H1 (cell line): ENCODE data around the gene INPP5K. TPM values are rescaled to one million over a fixed set of nuclear protein-coding genes. Genes with fewer than 3 reads are reported as not detected.

Source experiments
- CTCF ChIA-PET: fragments of 300-600 bp; sonication (Branson Sonifier 250); formaldehyde crosslinking; loops from one replicate; lab custom pipeline; 2021; ENCODE audit not compliant: partially characterized antibody; lab: Charles Lee
- POLR2A ChIA-PET: fragments of 300-600 bp; sonication (Branson Sonifier 250); formaldehyde crosslinking; loops from one replicate; lab custom pipeline; 2021; ENCODE audit warnings: inconsistent platforms; ENCODE audit not compliant: partially characterized antibody; lab: Charles Lee
- DNase-seq, 2 experiments: peaks; one replicate each; pipeline versions ENCODE4 v3.0.0 to v3.0.0-alpha.2; 2010 to 2022; ENCODE audit warnings: low spot score in 2 of 2, low read depth in 1 of 2, mixed read lengths in 1 of 2
- FAIRE-seq: peaks from 2 replicates; lab custom pipeline; 2011; peaks lifted over from hg19 to GRCh38; lab: Jason Lieb, UNC
- H2AFZ ChIP-seq: 2 replicates; pipeline ENCODE4 v1.8.1; 2012; ENCODE audit warnings: low read length, inconsistent platforms
- H2AK5ac ChIP-seq: 2 replicates; pipeline ENCODE4 v1.6.1; 2013; ENCODE audit warnings: low read depth, low read length
- H2BK120ac ChIP-seq: replicated peaks from 2 replicates; pipeline ENCODE3; 2013; ENCODE audit warnings: low read depth, low read length, inconsistent platforms
- H2BK12ac ChIP-seq: 2 replicates; pipeline ENCODE4 v1.6.1; 2013; ENCODE audit warnings: low read depth, low read length
- H2BK15ac ChIP-seq: 2 replicates; pipeline ENCODE4 v1.6.1; 2013; ENCODE audit warnings: low read length
- H2BK20ac ChIP-seq: 2 replicates; pipeline ENCODE4 v1.6.1; 2013; ENCODE audit warnings: low read length
- H2BK5ac ChIP-seq: 2 replicates; pipeline ENCODE4 v1.6.1; 2013; ENCODE audit warnings: low read depth, low read length
- H3K14ac ChIP-seq: 2 replicates; pipeline ENCODE4 v1.6.1; 2013; ENCODE audit warnings: inconsistent platforms; ENCODE audit not compliant: insufficient read length
- H3K18ac ChIP-seq: 2 replicates; pipeline ENCODE4 v1.6.1; 2013; ENCODE audit warnings: low read length; ENCODE audit errors: extremely low read depth
- H3K23ac ChIP-seq: 2 replicates; pipeline ENCODE4 v1.6.1; 2013; ENCODE audit warnings: inconsistent platforms; ENCODE audit not compliant: insufficient read length
- H3K23me2 ChIP-seq: 2 replicates; pipeline ENCODE4 v1.6.1; 2013; ENCODE audit warnings: low read depth, low read length
- H3K27ac ChIP-seq: 2 replicates; pipeline ENCODE4 v1.6.1; 2011; ENCODE audit warnings: low read depth, low read length, inconsistent platforms
- H3K27me3 ChIP-seq, 4 experiments: replicated peaks in 1 of 4; 1 replicate in 1 of 4; 2 replicates in 3 of 4; pipeline versions ENCODE4 v1.6.1 to v1.8.1; 2011 to 2013; ENCODE audit warnings: low read length in 3 of 4, mild to moderate bottlenecking in 3 of 4, inconsistent platforms in 2 of 4, mixed read lengths in 2 of 4, moderate library complexity in 1 of 4; ENCODE audit not compliant: control insufficient read depth in 3 of 4, insufficient read depth in 3 of 4; ENCODE audit errors: extremely low read depth in 1 of 4
- H3K36me3 ChIP-seq, 4 experiments: 2 replicates each; pipeline versions ENCODE4 v1.6.1 to v1.8.1; 2011 to 2013; ENCODE audit warnings: mild to moderate bottlenecking in 4 of 4, low read length in 3 of 4, moderate library complexity in 2 of 4, control low read depth in 1 of 4, inconsistent platforms in 1 of 4; ENCODE audit not compliant: insufficient read depth in 4 of 4, control insufficient read depth in 2 of 4
- H3K4ac ChIP-seq: replicated peaks from 2 replicates; pipeline ENCODE3; 2013; ENCODE audit warnings: low read length, low read depth, mixed read lengths, inconsistent platforms; ENCODE audit not compliant: insufficient read length
- H3K4me1 ChIP-seq, 4 experiments: replicated peaks in 1 of 4; 1 replicate in 1 of 4; 2 replicates in 3 of 4; pipeline versions ENCODE4 v1.6.1 to v1.8.1; 2011 to 2013; ENCODE audit warnings: low read length in 3 of 4, inconsistent platforms in 2 of 4, mixed read lengths in 1 of 4; ENCODE audit not compliant: insufficient read depth in 4 of 4, control insufficient read depth in 3 of 4
- H3K4me2 ChIP-seq, 2 experiments: 2 replicates each; pipeline versions ENCODE4 v1.6.1 to v1.8.1; 2011 to 2013; ENCODE audit warnings: low read depth in 2 of 2, low read length in 2 of 2, control low read depth in 1 of 2, inconsistent platforms in 1 of 2, mild to moderate bottlenecking in 1 of 2; ENCODE audit not compliant: insufficient read depth in 1 of 2
- H3K4me3 ChIP-seq, 4 experiments: fragments of 200-600, 300-600 bp in 1 of 4; sonication (generic), shearing (Covaris generic), sonication (Bioruptor Twin) in 1 of 4; 2 replicates each; pipeline versions ENCODE4 v1.5.1 to v1.8.1; 2011 to 2016; ENCODE audit warnings: low read length in 4 of 4, low read depth in 3 of 4, control low read depth in 2 of 4, inconsistent platforms in 2 of 4, mild to moderate bottlenecking in 2 of 4, mixed read lengths in 1 of 4, moderate library complexity in 1 of 4; ENCODE audit not compliant: insufficient read depth in 2 of 4; ENCODE audit errors: extremely low read depth in 1 of 4
- H3K56ac ChIP-seq: replicated peaks from 2 replicates; pipeline ENCODE3; 2013; ENCODE audit warnings: low read depth, mild to moderate bottlenecking, mixed read lengths, low read length, inconsistent platforms; ENCODE audit not compliant: insufficient read length
- H3K79me1 ChIP-seq: 2 replicates; pipeline ENCODE4 v1.6.1; 2013; ENCODE audit warnings: low read depth, low read length, control low read depth
- H3K79me2 ChIP-seq, 2 experiments: 2 replicates each; pipeline versions ENCODE4 v1.6.1 to v1.8.1; 2012 to 2013; ENCODE audit warnings: low read length in 2 of 2, mild to moderate bottlenecking in 2 of 2, inconsistent platforms in 1 of 2; ENCODE audit not compliant: insufficient read depth in 2 of 2, control insufficient read depth in 1 of 2
- H3K9ac ChIP-seq, 4 experiments: replicated peaks in 1 of 4; 1 replicate in 1 of 4; 2 replicates in 3 of 4; pipeline versions ENCODE4 v1.6.1 to v1.8.1; 2011 to 2013; ENCODE audit warnings: low read depth in 3 of 4, low read length in 3 of 4, control low read depth in 2 of 4, mild to moderate bottlenecking in 2 of 4, moderate library complexity in 2 of 4, inconsistent platforms in 1 of 4; ENCODE audit errors: extremely low read depth in 1 of 4
- H3K9me3 ChIP-seq, 2 experiments: 2 replicates each; pipeline versions ENCODE4 v1.6.1 to v1.8.1; 2012 to 2013; ENCODE audit warnings: mild to moderate bottlenecking in 2 of 2, moderate library complexity in 2 of 2, control low read depth in 1 of 2, inconsistent platforms in 1 of 2, low read depth in 1 of 2, low read length in 1 of 2, mixed read lengths in 1 of 2; ENCODE audit not compliant: insufficient read depth in 2 of 2
- H4K20me1 ChIP-seq, 2 experiments: replicated peaks in 1 of 2; 2 replicates each; pipeline versions ENCODE3 to v1.8.1; 2011 to 2013; ENCODE audit warnings: inconsistent platforms in 2 of 2, low read length in 2 of 2, mild to moderate bottlenecking in 1 of 2; ENCODE audit not compliant: insufficient read depth in 2 of 2, control insufficient read depth in 1 of 2
- H4K5ac ChIP-seq: 2 replicates; pipeline ENCODE4 v1.6.1; 2013; ENCODE audit warnings: low read length, low read depth, mixed read lengths, inconsistent platforms; ENCODE audit not compliant: insufficient read length
- H4K8ac ChIP-seq: 2 replicates; pipeline ENCODE4 v1.8.0; 2013; ENCODE audit warnings: mild to moderate bottlenecking, moderate library complexity, low read length, inconsistent platforms; ENCODE audit not compliant: insufficient read depth; ENCODE audit errors: extremely low read depth
- H4K91ac ChIP-seq: replicated peaks from 2 replicates; pipeline ENCODE3; 2013; ENCODE audit warnings: low read length, mixed read lengths, inconsistent platforms; ENCODE audit not compliant: insufficient read length
- BRCA1 ChIP-seq: IDR thresholded peaks from 2 replicates; pipeline ENCODE4 v1.6.1; 2012; ENCODE audit warnings: low read depth, low read length, improper control_type of control experiment
- CBX8 ChIP-seq: fragments of 300-800, 300-1000 bp; sonication (generic); IDR thresholded peaks from 2 replicates; pipeline ENCODE4 v1.7.1; 2016; ENCODE audit warnings: low read depth, low read length, borderline replicate concordance
- EGR1 ChIP-seq: IDR thresholded peaks from 2 replicates; pipeline ENCODE4 v1.6.1; 2011; ENCODE audit warnings: low read depth, low read length, borderline replicate concordance
- KDM1A ChIP-seq: fragments of 200-600, 300-600 bp; sonication (generic); IDR thresholded peaks from 2 replicates; pipeline ENCODE4 v1.7.1; 2016; ENCODE audit warnings: mild to moderate bottlenecking, low read length, borderline replicate concordance
- MAFK ChIP-seq: IDR thresholded peaks from 2 replicates; pipeline ENCODE4 v1.6.1; 2012; ENCODE audit warnings: low read depth, mild to moderate bottlenecking, improper control_type of control experiment, low read length
- NANOG ChIP-seq: IDR thresholded peaks from 2 replicates; pipeline ENCODE4 v1.6.1; 2011; ENCODE audit warnings: low read length, low read depth, mild to moderate bottlenecking, inconsistent platforms; ENCODE audit not compliant: insufficient read depth, poor library complexity, severe bottlenecking
- RAD21 ChIP-seq, 2 experiments: IDR thresholded peaks in 1 of 2; conservative IDR thresholded peaks in 1 of 2; 2 replicates each; pipeline ENCODE4 v1.6.1; 2011; ENCODE audit warnings: low read depth in 2 of 2, low read length in 2 of 2, improper control_type of control experiment in 1 of 2, inconsistent platforms in 1 of 2, mild to moderate bottlenecking in 1 of 2, moderate library complexity in 1 of 2
- SIRT6 ChIP-seq: IDR thresholded peaks from one replicate; pipeline ENCODE4 v1.7.1; 2012; ENCODE audit warnings: low read length, inconsistent platforms
- SIX5 ChIP-seq: IDR thresholded peaks from 2 replicates; pipeline ENCODE4 v1.6.1; 2011; ENCODE audit warnings: mild to moderate bottlenecking, low read depth, low read length
- SUZ12 ChIP-seq: fragments of 200-600 bp; sonication (generic); IDR thresholded peaks from 2 replicates; pipeline ENCODE4 v1.6.1; 2012; ENCODE audit warnings: mild to moderate bottlenecking, inconsistent platforms, low read length, moderate library complexity, mixed read lengths
- TCF12 ChIP-seq: IDR thresholded peaks from 2 replicates; pipeline ENCODE4 v1.6.1; 2011; ENCODE audit warnings: low read depth, mild to moderate bottlenecking, low read length
- WGBS, 2 experiments: shearing (Covaris generic) in 1 of 2; methylation state at CpG; one replicate each; pipeline versions ENCODE4 v1.1.6 to v1.1.7; 2013 to 2015; ENCODE audit warnings: low lambda C conversion rate in 2 of 2, mixed read lengths in 2 of 2, inconsistent platforms in 1 of 2, low coverage in 1 of 2, missing lambda C conversion rate in 1 of 2; ENCODE audit not compliant: insufficient replicate concordance in 2 of 2, insufficient coverage in 1 of 2, insufficient read length in 1 of 2; ENCODE audit errors: extremely low coverage in 1 of 2, missing lambda C conversion rate in 1 of 2; 5-methylcytosine and 5-hydroxymethylcytosine counted together
- polyA plus RNA-seq, 7 experiments: library from polyadenylated mRNA; depleted of rRNA in 3 of 7; stranded (reverse) in 5 of 7; unstranded in 2 of 7; fragments of >200 nt in 5 of 7; fragments of 200-250 nt in 2 of 7; gene quantifications; 1 replicate in 5 of 7; 2 replicates in 1 of 7; 4 replicates in 1 of 7; pipeline versions ENCODE4 v1.2.1 to v1.2.3, GENCODE V29; 2011 to 2013; ENCODE audit warnings: missing spikeins in 2 of 7, mixed read lengths in 2 of 7
- total RNA-seq: library from RNA; stranded (reverse); fragmentation: NEBNext Ultra II Directional; extraction: Animal tissue kit (Norgen Biotek cat#: 25700); gene quantifications from 2 replicates; pipeline ENCODE4 v1.2.1, GENCODE V29; 2021

INPP5K gene
- total and polyA plus RNA-seq, 2 of the 8 experiments (the other 6 are each of a cell fraction or from before 2014, with no cell fraction given) = 21.0 to 24.1 TPM

DNA sequence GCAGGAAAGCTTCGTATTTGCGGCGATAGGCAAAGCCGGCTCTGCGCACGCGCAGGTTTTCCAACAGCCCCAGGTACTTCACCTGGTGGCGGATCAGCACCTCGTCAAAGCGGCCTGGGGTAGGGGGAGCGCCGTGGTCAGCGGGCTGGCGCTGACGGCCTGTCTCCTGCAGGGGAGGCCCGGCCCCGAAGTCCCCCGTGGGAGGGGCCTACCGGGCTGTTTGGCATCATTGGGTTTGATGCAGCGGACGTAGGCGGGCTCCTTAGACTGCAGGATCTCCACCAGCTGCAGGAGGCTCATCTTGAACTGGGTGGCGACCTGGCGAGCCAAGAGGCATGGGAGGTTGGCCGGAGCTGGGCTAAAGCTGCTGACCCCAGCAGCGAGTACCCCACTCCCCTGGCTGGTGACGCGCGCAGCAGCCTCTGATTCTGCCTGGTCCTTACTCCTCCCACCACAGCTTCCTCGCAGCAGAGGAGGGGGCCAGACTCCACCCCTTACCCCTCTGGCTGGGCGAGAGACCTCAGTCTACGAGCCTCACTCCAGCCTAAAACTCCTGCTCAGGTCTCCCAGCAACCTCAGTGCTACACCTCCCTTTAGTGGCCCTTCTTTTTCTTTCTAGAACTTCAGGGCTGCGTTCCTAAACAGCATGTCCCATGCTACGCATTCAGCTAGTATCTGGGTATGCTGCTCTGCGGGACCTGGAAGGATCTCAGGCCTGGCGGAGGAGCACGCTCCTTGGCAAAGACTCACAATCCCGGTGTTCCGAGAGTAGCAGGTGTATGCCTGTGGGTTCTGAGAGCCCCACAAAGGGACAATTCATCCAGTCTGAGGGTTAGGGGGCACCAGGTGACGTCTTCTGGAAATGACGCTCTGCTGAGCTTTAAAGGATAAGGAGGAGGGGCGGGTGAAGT, 44.2 kb downstream of the INPP5K start:
- no peak overlapping the region for H2BK15ac ChIP-seq
- H4K5ac ChIP-seq = no peak overlapping the region
- H2BK120ac ChIP-seq = no peak overlapping the region
- no peaks in the 10 kb centered on the region; the same call in 1 of the 2 replicates for H3K79me1 ChIP-seq
- DNase-seq = peak in 1 of 2 experiments; percentile 57
- no peaks in the 10 kb centered on the region for H3K23me2 ChIP-seq
- WGBS, 2 experiments = 94% methylated on average over 41 of the region's 42 CpGs; no CpG with 5 or more reads in 1 of the 2 experiments
- peaks cover 6 to 43% (median 27%) of the 10 kb centered on the region in 4 experiments; a peak in 7 of 8 replicates for H3K36me3 ChIP-seq
- peaks cover 3 to 5% of the 10 kb centered on the region in 2 experiments for H4K20me1 ChIP-seq
- H2AFZ ChIP-seq = no peak overlapping the region
- no peaks in the 10 kb centered on the region for H3K79me2 ChIP-seq
- H2BK20ac ChIP-seq = no peak overlapping the region
- H3K9ac ChIP-seq = no peak overlapping the region
- no peak for FAIRE-seq
- POLR2A ChIA-PET = interaction anchor here (0.6 to 2.6 kb wide), 10 partner anchors 9 to 230 kb away, joined by 3 to 10 read pairs (median 5); partner anchors contain the start of genes CRK and MYO1C
- no peak overlapping the region for H4K91ac ChIP-seq
- H3K9me3 ChIP-seq = no peaks in the 10 kb centered on the region; a peak in 1 of 4 replicates
- no peak overlapping the region for H4K8ac ChIP-seq
- H3K14ac ChIP-seq = no peak overlapping the region
- TF ChIP-seq SIRT6 (no peak), SUZ12 (no peak), BRCA1 (no peak), EGR1 (no peak), KDM1A (no peak), RAD21 (IDR thresholded peaks at IDR 0.05 in 1 of 2, conservative IDR thresholded peaks at IDR 0.05 in 1 of 2; ENCODE audit: low read depth in 2 of 2, low read length in 2 of 2) (no peak), NANOG (no peak), SIX5 (no peak), CBX8 (no peak), TCF12 (no peak), MAFK (no peak)
- no peak overlapping the region for H3K27ac ChIP-seq
- CTCF ChIA-PET = interaction anchor here (0.6 to 1.5 kb wide), 8 partner anchors 12 to 173 kb away, joined by 3 to 6 read pairs (median 4); no protein-coding TSS in a partner anchor
- no peak overlapping the region for H2BK12ac ChIP-seq
- no peak overlapping the region for H2AK5ac ChIP-seq
- no peak overlapping the region for H3K4ac ChIP-seq
- H3K4me1 ChIP-seq = no peaks in the 10 kb centered on the region; a peak in 1 of 7 replicates
- no peak overlapping the region for H3K56ac ChIP-seq
- H3K4me2 ChIP-seq = no peak overlapping the region
- H3K23ac ChIP-seq = no peak overlapping the region
- no peaks in the 10 kb centered on the region for H3K27me3 ChIP-seq
- no peak overlapping the region for H3K4me3 ChIP-seq
- H2BK5ac ChIP-seq = no peak overlapping the region
- no peak overlapping the region for H3K18ac ChIP-seq
